ENCODE data around the gene SEZ6L2. TPM values are rescaled to one million over a fixed set of nuclear protein-coding genes. Genes with fewer than 3 reads are reported as not detected.
"Not testable (repeated sequence)": the region's sequence is repeated elsewhere in the genome, so short reads cannot be mapped to it uniquely, and the experiment has no call there.

SEZ6L2 gene
- total RNA-seq, 1 donor from 2014 or later, result 16.3 TPM

- Mint-ChIP-seq H3K27me3 (ENCODE audit: low read depth) (no peaks in the 10 kb centered on the region), H3K27ac (ENCODE audit: unreplicated experiment) (no peak overlapping the region), H3K4me1 (ENCODE audit: low read depth) (peaks cover 1% of the 10 kb centered on the region), H3K9me3 (ENCODE audit: low read depth) (no peaks in the 10 kb centered on the region), H3K36me3 (ENCODE audit: low read depth) (peaks cover 10% of the 10 kb centered on the region), H3K4me3 (ENCODE audit: unreplicated experiment) (no peak overlapping the region)
- DNase-seq (ENCODE audit: low spot score), result no peak
- no peak for TF ChIP-seq CTCF (IDR thresholded peaks at IDR 0.05)
Measured at GRCh38 chr16:29915590-29916247, 16.4 kb upstream of the SEZ6L2 start.

GRCh38 chr16:29913514-29913913 is 14.2 kb upstream of the SEZ6L2 start:
- no peak for TF ChIP-seq CTCF (IDR thresholded peaks at IDR 0.05)
- no peaks in the 10 kb centered on the region for H3K27me3 Mint-ChIP-seq (ENCODE audit: low read depth)
- no peak for DNase-seq (ENCODE audit: low spot score)
- no peaks in the 10 kb centered on the region for H3K9me3 Mint-ChIP-seq (ENCODE audit: low read depth)
- H3K4me3 Mint-ChIP-seq (ENCODE audit: unreplicated experiment), result no peak overlapping the region
- no peak overlapping the region for H3K27ac Mint-ChIP-seq (ENCODE audit: unreplicated experiment)
- peaks cover 7% of the 10 kb centered on the region for H3K36me3 Mint-ChIP-seq (ENCODE audit: low read depth)
- H3K4me1 Mint-ChIP-seq (ENCODE audit: low read depth), result no peaks in the 10 kb centered on the region

- H3K4me1 Mint-ChIP-seq (ENCODE audit: low read depth), result no peaks in the 10 kb centered on the region
- H3K27me3 Mint-ChIP-seq (ENCODE audit: low read depth), result no peaks in the 10 kb centered on the region
- no peak overlapping the region for H3K4me3 Mint-ChIP-seq (ENCODE audit: unreplicated experiment)
- no peak for DNase-seq (ENCODE audit: low spot score)
- TF ChIP-seq CTCF (IDR thresholded peaks at IDR 0.05), result no peak
- H3K36me3 Mint-ChIP-seq (ENCODE audit: low read depth), result peaks cover 7% of the 10 kb centered on the region
- no peaks in the 10 kb centered on the region for H3K9me3 Mint-ChIP-seq (ENCODE audit: low read depth)
- no peak overlapping the region for H3K27ac Mint-ChIP-seq (ENCODE audit: unreplicated experiment)
Measured at GRCh38 chr16:29912087-29912486, 12.7 kb upstream of the SEZ6L2 start.

GRCh38 chr16:29911676-29912010 is 12.3 kb upstream of the SEZ6L2 start:
- TF ChIP-seq CTCF (IDR thresholded peaks at IDR 0.05), result no peak
- Mint-ChIP-seq H3K9me3 (ENCODE audit: low read depth) (no peaks in the 10 kb centered on the region), H3K4me1 (ENCODE audit: low read depth) (no peaks in the 10 kb centered on the region), H3K4me3 (ENCODE audit: unreplicated experiment) (no peak overlapping the region), H3K27me3 (ENCODE audit: low read depth) (no peaks in the 10 kb centered on the region), H3K27ac (ENCODE audit: unreplicated experiment) (no peak overlapping the region), H3K36me3 (ENCODE audit: low read depth) (peaks cover 6% of the 10 kb centered on the region)
- DNase-seq (ENCODE audit: low spot score), result no peak

GRCh38 chr16:29910819-29911675 is 11.7 kb upstream of the SEZ6L2 start:
- no peaks in the 10 kb centered on the region for H3K4me1 Mint-ChIP-seq (ENCODE audit: low read depth)
- DNase-seq (ENCODE audit: low spot score), result no peak
- no peak overlapping the region for H3K27ac Mint-ChIP-seq (ENCODE audit: unreplicated experiment)
- H3K4me3 Mint-ChIP-seq (ENCODE audit: unreplicated experiment), result no peak overlapping the region
- no peaks in the 10 kb centered on the region for H3K9me3 Mint-ChIP-seq (ENCODE audit: low read depth)
- H3K36me3 Mint-ChIP-seq (ENCODE audit: low read depth), result peaks cover 6% of the 10 kb centered on the region
- no peaks in the 10 kb centered on the region for H3K27me3 Mint-ChIP-seq (ENCODE audit: low read depth)
- no peak for TF ChIP-seq CTCF (IDR thresholded peaks at IDR 0.05)

GRCh38 chr16:29909851-29910250 is 10.5 kb upstream of the SEZ6L2 start:
- H3K36me3 Mint-ChIP-seq (ENCODE audit: low read depth); H3K27ac Mint-ChIP-seq (ENCODE audit: unreplicated experiment); H3K27me3 Mint-ChIP-seq (ENCODE audit: low read depth); H3K9me3 Mint-ChIP-seq (ENCODE audit: low read depth); DNase-seq (ENCODE audit: low spot score); H3K4me3 Mint-ChIP-seq (ENCODE audit: unreplicated experiment); H3K4me1 Mint-ChIP-seq (ENCODE audit: low read depth): not testable (repeated sequence)

Measured in chondrocyte (in vitro differentiated cells).